ENCODE measurements around the gene PPP1R13B.
"Not testable (repeated sequence)": the region's sequence is repeated elsewhere in the genome, so short reads cannot be mapped to it uniquely, and the experiment has no call there.

PPP1R13B gene

DNA sequence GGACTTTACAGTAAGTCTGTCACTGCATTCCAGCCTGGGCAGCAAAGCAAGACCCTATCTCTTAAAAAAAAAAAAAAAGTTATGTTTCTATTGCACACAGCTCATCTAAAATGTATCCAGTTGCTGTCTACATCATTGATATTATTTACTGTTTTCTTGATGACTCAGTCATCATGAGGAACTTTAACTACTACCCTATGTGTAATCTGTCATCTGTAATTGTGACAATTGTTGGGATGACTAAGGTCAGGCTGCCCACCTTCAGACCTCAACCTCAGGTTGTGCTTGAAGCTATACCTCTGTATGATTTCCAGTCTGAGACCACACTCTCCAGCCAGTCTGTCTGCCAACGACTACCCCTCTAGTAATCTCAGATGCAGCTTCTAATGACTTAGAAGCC, 15.3 kb downstream of the PPP1R13B start:
- no peak for DNase-seq (ENCODE audit: low read depth in 2 of 2)

GRCh38 chr14:103830511-103831270, 16.7 kb downstream of the PPP1R13B start:
- DNase-seq (ENCODE audit: low read depth in 2 of 2), result no peak

GRCh38 chr14:103828315-103828967, 18.9 kb downstream of the PPP1R13B start:
- no peak for DNase-seq (ENCODE audit: low read depth in 2 of 2)

DNA sequence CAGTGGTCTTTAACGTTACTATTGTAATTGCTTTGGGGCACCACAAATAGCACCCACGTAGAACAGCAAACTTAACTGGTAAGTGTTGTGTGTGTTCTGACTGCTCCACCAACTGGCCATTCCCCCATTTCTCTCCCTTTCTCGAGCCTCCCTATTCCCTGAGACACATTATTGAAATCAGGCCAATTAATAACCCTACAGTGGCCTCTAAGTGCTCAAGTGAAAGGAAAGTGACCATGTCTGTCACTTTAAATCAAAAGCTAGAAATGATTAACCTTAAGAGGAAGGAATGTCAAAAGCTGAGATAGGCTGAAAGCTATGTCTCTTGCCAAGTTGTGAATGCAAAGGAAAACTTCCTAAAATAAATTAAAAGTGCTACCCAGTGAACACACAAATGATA, 22.3 kb downstream of the PPP1R13B start:
- no peak for DNase-seq (ENCODE audit: low read depth in 2 of 2)

- no peak for DNase-seq (ENCODE audit: low read depth in 2 of 2)
These were observed 26.5 kb downstream of the PPP1R13B start for GRCh38 chr14:103820908-103821307.

- DNase-seq (ENCODE audit: low read depth in 2 of 2), result no peak
These were observed 27.0 kb downstream of the PPP1R13B start for GRCh38 chr14:103820382-103820781.

DNA sequence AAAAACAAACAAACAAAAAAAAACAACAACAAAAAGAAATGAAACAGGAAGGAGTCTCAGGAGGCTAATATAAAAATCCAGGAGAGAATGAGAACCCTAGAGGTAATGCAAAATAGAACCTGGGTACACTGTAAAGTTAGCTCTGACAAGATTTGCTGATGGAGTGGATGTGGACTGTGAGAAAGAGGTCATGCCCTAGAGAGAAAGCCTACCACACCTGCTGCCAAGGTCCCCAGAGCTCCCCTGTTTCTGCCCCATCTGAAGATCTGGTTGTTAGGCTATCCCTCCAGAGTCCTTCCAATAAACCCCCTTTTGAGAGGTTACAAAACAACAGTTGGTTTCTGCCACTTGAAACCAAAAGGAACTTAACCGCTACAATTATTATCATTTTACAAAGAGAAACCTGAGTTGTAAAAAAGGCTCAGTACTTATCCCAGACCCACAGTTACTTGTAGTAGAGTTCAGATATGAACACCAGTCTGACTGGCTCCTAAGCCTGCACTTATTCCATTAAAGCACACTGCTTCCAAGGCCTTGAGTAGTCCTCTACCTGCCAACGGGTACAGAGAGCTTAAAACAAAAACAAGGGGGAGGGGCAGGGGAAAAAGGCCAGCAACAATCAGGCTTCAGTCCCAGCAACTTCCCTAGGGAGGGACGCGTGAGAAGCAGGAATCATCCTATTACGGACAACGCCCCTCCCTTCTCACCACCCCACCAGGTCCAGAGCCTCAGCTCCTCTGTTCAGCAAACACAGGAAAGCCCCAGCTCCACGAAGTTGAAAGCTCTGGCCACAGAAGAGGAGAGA, 27.7 kb downstream of the PPP1R13B start:
- no peak for DNase-seq (ENCODE audit: low read depth in 2 of 2)

- no peak for DNase-seq (ENCODE audit: low read depth in 2 of 2)
These were observed 28.5 kb downstream of the PPP1R13B start for GRCh38 chr14:103818870-103819269.

DNA sequence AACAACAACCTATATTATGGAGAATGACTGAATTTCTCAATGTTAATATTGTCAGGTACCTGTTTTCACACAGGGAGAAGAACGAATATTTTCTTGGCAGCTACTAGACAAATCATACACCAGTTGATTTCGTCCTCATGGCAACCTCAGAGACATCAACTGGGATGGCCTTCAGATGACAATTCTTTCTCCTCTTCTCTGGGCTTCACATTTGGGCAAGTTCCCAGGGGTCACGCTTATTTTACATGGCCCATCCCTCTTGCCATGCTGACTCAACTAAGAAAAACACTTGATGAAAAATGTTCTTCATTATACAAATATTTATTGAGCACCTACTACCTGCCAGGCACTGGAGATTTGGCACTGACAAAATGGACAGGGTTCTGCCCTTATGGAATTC, 29.0 kb downstream of the PPP1R13B start:
- no peak for DNase-seq (ENCODE audit: low read depth in 2 of 2)

- DNase-seq (ENCODE audit: low read depth in 2 of 2), result no peak
These were observed 29.8 kb downstream of the PPP1R13B start for GRCh38 chr14:103817595-103817994.

GRCh38 chr14:103816991-103817390, 30.4 kb downstream of the PPP1R13B start:
- DNase-seq (ENCODE audit: low read depth in 2 of 2), result no peak

GRCh38 chr14:103815253-103815652, 32.1 kb downstream of the PPP1R13B start:
- DNase-seq (ENCODE audit: low read depth in 2 of 2), result no peak

GRCh38 chr14:103811189-103811588, 36.2 kb downstream of the PPP1R13B start:
- no peak for DNase-seq (ENCODE audit: low read depth in 2 of 2)

DNA sequence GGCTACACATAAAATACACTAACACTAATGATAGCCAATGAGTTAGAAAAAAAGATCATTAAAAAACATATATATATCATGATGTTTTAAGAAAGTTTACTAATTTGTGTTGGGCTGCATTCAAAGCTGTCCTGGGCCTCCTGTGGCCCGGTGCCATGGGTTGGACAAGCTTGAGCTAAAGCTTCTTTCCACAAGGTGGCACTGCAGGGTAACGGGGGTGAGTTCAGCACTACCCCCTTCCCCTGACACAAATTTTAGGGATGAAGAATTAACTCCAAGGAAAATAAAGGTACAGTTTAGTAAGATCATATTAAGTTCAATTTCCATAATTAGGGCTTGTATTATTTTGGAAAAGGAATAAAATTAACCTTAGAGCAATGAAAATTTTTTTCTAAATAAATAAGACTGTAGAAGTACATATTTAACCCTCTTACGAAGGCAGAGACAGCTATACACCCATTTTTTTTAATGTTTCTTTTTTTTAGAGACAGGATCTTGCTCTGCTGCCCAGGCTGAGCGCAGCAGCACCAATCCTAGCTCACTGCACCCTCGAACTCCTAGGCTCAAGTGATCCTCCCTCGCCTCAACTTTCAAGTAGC, 38.9 kb downstream of the PPP1R13B start:
- DNase-seq (ENCODE audit: low read depth in 2 of 2), result peak; percentile 2 to 24

GRCh38 chr14:103806805-103807204, 40.6 kb downstream of the PPP1R13B start:
- DNase-seq (ENCODE audit: low read depth in 2 of 2), result no peak

GRCh38 chr14:103805708-103806107, 41.7 kb downstream of the PPP1R13B start:
- no peak for DNase-seq (ENCODE audit: low read depth in 2 of 2)

- no peak for DNase-seq (ENCODE audit: low read depth in 2 of 2)
These were observed 43.7 kb downstream of the PPP1R13B start for GRCh38 chr14:103803661-103804060.

GRCh38 chr14:103802356-103802755, 45.0 kb downstream of the PPP1R13B start:
- no peak for DNase-seq (ENCODE audit: low read depth in 2 of 2)

DNA sequence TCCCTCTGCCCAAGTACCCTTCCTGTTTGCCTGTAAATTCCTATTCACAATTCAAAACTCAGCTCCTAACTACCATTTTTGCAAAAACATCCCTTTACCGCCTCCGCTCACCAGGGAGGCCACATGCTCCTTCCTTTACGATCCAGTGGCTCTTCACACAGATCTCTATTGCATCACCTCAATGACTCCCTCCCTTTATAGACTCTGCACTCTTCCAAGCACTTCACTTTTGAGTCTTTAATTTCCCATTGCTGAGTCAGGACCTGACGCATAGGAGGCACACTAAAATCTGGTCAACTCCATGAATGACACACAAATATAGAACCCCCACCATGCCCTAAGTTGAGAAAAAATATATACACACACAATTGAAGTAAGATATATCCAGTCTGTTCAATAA, 45.9 kb downstream of the PPP1R13B start:
- DNase-seq (ENCODE audit: low read depth in 2 of 2), result no peak

DNA sequence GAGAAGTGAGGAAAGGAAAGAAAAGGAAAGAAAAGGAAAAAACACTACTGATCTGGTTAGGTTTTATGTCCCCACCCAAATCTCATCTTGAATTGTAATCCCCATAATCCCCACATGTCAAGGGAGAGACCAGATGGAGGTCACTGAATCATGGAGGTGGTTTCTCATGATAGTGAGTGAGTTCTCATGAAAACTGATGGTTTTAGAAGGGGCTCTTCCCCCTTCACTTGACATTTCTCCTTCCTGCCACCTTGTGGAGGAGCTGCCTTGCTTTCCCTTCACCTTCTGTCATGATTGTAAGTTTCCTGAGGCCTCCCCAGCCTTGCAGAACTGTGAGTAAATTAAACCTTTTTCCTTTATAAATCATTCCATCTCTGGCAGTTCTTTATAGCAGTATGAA, 54.2 kb downstream of the PPP1R13B start:
- DNase-seq (ENCODE audit: low read depth in 2 of 2), result not testable (repeated sequence)

- no peak for DNase-seq (ENCODE audit: low read depth in 2 of 2)
These were observed 59.3 kb downstream of the PPP1R13B start for GRCh38 chr14:103788086-103788485.

DNA sequence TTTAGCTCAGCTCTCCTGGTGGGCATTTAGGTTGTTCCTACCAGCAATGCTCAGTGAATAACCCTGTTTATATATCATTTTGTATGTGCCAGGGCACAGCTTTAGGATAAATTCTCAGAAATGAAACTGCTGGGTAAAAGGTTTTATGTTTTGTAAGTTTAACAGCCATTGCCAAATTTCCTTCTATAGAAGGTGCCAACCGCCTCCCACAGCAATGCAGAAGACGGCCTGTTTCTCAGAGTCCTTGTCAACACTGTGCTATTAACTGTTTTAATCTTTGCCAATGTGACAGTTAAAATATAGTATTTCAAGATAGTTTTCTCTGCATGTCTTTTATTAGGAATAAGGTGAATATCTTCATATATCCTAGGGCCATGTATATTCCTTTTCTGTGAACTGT, 65.0 kb downstream of the PPP1R13B start:
- DNase-seq (ENCODE audit: low read depth in 2 of 2), result no peak

Measured in stimulated activated CD8-positive, alpha-beta memory T cell treated with anti-CD3 and anti-CD28 coated beads, Interleukin-15, amount 100 ng/mL, for 4 hours (primary cell).